ENCODE measurements around the gene RPTOR.

Gene RPTOR

GRCh38 chr17:80995131-80995530, 450.5 kb downstream of the RPTOR start:
- DNase-seq = no peak

- no peak for DNase-seq
These were observed 452.0 kb downstream of the RPTOR start for GRCh38 chr17:80996422-80997305.

GRCh38 chr17:80997424-80998117, 452.9 kb downstream of the RPTOR start:
- DNase-seq = no peak

GRCh38 chr17:80998118-80998747, 453.6 kb downstream of the RPTOR start:
- no peak for DNase-seq

- DNase-seq = no peak
These were observed 454.3 kb downstream of the RPTOR start for GRCh38 chr17:80998748-80999535.

- no peak for DNase-seq
These were observed 455.1 kb downstream of the RPTOR start for GRCh38 chr17:80999536-81000333.

GRCh38 chr17:81000334-81000630, 455.6 kb downstream of the RPTOR start:
- DNase-seq = no peak

GRCh38 chr17:81000631-81001357, 456.2 kb downstream of the RPTOR start:
- no peak for DNase-seq

GRCh38 chr17:81002013-81002384, 457.4 kb downstream of the RPTOR start:
- DNase-seq = no peak

GRCh38 chr17:81002409-81003361, 458.0 kb downstream of the RPTOR start:
- no peak for DNase-seq

- no peak for DNase-seq
These were observed 459.3 kb downstream of the RPTOR start for GRCh38 chr17:81003711-81004475.

- no peak for DNase-seq
These were observed 462.3 kb downstream of the RPTOR start for GRCh38 chr17:81006891-81007290.

- no peak for DNase-seq
These were observed 463.5 kb downstream of the RPTOR start for GRCh38 chr17:81008140-81008539.

- DNase-seq = no peak
These were observed 464.5 kb downstream of the RPTOR start for GRCh38 chr17:81009136-81009535.

- no peak for DNase-seq
These were observed 466.3 kb downstream of the RPTOR start for GRCh38 chr17:81010935-81011334.

- no peak for DNase-seq
These were observed 467.3 kb downstream of the RPTOR start for GRCh38 chr17:81011951-81012350.

GRCh38 chr17:81012574-81013447, 468.2 kb downstream of the RPTOR start:
- DNase-seq = no peak

- DNase-seq = no peak
These were observed 469.0 kb downstream of the RPTOR start for GRCh38 chr17:81013642-81014041.

- no peak for DNase-seq
These were observed 470.5 kb downstream of the RPTOR start for GRCh38 chr17:81015136-81015535.
